HepG2 (cell line): ENCODE data around the gene VPREB3. TPM values are rescaled to one million over a fixed set of nuclear protein-coding genes. Genes with fewer than 3 reads are reported as not detected.

ENCODE experiments used
- ATAC-seq: fragments of 200-7000 bp; cut with Tn5 transposase; 3 replicates; pipeline ENCODE4 v1.9.1; 2020; ENCODE audit warnings: mild to moderate bottlenecking, moderate library complexity
- BruUV-seq: library from RNA; stranded (reverse); fragments of 400-500 nt; replicated peaks from 2 replicates; lab custom pipeline; 2021; lab: Mats Ljungman, UMichigan
- CTCF ChIA-PET: fragments of 300-600 bp; formaldehyde crosslinking; extraction: SDS; loops from one replicate; lab custom pipeline; 2021; ENCODE audit warnings: low total read pairs, inconsistent platforms, low intra/inter-chr PET ratio; lab: Yijun Ruan, JAX
- POLR2A ChIA-PET: fragments of 350-600 bp; sonication (Branson Sonifier 250); formaldehyde crosslinking; loops from one replicate; lab custom pipeline; 2020; ENCODE audit warnings: antibody characterized with exemption, inconsistent platforms; lab: Yijun Ruan, JAX
- DNase-seq: peaks from one replicate; pipeline ENCODE4 v3.0.0-alpha.2; 2015; ENCODE audit warnings: low spot score
- FAIRE-seq: peaks from 3 replicates; lab custom pipeline; 2011; peaks lifted over from hg19 to GRCh38; lab: Jason Lieb, UNC
- H2AFZ ChIP-seq: one replicate; pipeline ENCODE4 v1.6.1; 2011; ENCODE audit warnings: low read length, inconsistent platforms
- H3K27ac ChIP-seq: fragments of 300-600 bp; 3 replicates; pipeline ENCODE4 v1.8.0; 2011; ENCODE audit warnings: mixed run types, mild to moderate bottlenecking, mixed read lengths, low read length, inconsistent platforms; ENCODE audit not compliant: insufficient read depth; ENCODE audit errors: extremely low read length
- H3K27me3 ChIP-seq, 2 experiments: fragments of 200-600 bp in 1 of 2; 2 replicates in 1 of 2; 3 replicates in 1 of 2; pipeline versions ENCODE4 v1.6.0 to v1.8.0; 2011; ENCODE audit warnings: low read length in 2 of 2, mild to moderate bottlenecking in 2 of 2, moderate library complexity in 2 of 2, inconsistent platforms in 1 of 2; ENCODE audit not compliant: insufficient read depth in 2 of 2, control insufficient read depth in 1 of 2
- H3K36me3 ChIP-seq, 2 experiments: fragments of 200-600 bp in 1 of 2; replicated peaks in 1 of 2; 2 replicates in 1 of 2; 3 replicates in 1 of 2; pipeline versions ENCODE4 v1.5.1 to v1.8.0; 2011; ENCODE audit warnings: low read length in 2 of 2, inconsistent platforms in 1 of 2; ENCODE audit not compliant: insufficient read depth in 2 of 2, control insufficient read depth in 1 of 2
- H3K4me1 ChIP-seq: 2 replicates; pipeline ENCODE4 v1.5.1; 2012; ENCODE audit warnings: low read length, inconsistent platforms; ENCODE audit not compliant: insufficient read depth
- H3K4me2 ChIP-seq: 2 replicates; pipeline ENCODE4 v1.6.0; 2011; ENCODE audit warnings: low read depth, low read length, inconsistent platforms
- H3K4me3 ChIP-seq, 3 experiments: fragments of 200-600 bp in 1 of 3; sonication (generic), shearing (Covaris generic) in 1 of 3; replicated peaks in 1 of 3; 2 replicates each; pipeline ENCODE4 v1.5.1; 2011 to 2016; ENCODE audit warnings: low read length in 3 of 3, inconsistent platforms in 2 of 3, low read depth in 2 of 3, mild to moderate bottlenecking in 2 of 3, control low read depth in 1 of 3, mixed read lengths in 1 of 3; ENCODE audit not compliant: insufficient read depth in 1 of 3
- H3K79me2 ChIP-seq: one replicate; pipeline ENCODE4 v1.6.1; 2011; ENCODE audit warnings: low read length, inconsistent platforms; ENCODE audit not compliant: insufficient read depth
- H3K9ac ChIP-seq: 2 replicates; pipeline ENCODE4 v1.6.0; 2011; ENCODE audit warnings: mild to moderate bottlenecking, low read depth, low read length, inconsistent platforms; ENCODE audit not compliant: insufficient read depth
- H3K9me3 ChIP-seq: 2 replicates; pipeline ENCODE4 v1.5.1; 2012; ENCODE audit warnings: mild to moderate bottlenecking, low read length
- H4K20me1 ChIP-seq: 2 replicates; pipeline ENCODE4 v1.6.0; 2011; ENCODE audit warnings: inconsistent platforms, mild to moderate bottlenecking, low read length, moderate library complexity; ENCODE audit not compliant: insufficient read depth
- CBX5 ChIP-seq: sonication (generic); formaldehyde crosslinking; IDR thresholded peaks from 2 replicates; pipeline ENCODE4 v1.4.0; 2020; ENCODE audit warnings: missing genetic modification reagents, borderline replicate concordance
- GTF3A ChIP-seq: sonication (generic); formaldehyde crosslinking; conservative IDR thresholded peaks from 2 replicates; pipeline ENCODE4 v1.4.0; 2020; ENCODE audit warnings: mild to moderate bottlenecking, missing genetic modification reagents
- HES4 ChIP-seq: sonication (generic); formaldehyde crosslinking; IDR thresholded peaks from 2 replicates; pipeline ENCODE4 v1.9.0; 2021; ENCODE audit warnings: mild to moderate bottlenecking, missing genetic modification reagents, borderline replicate concordance
- MBNL3 ChIP-seq: fragments of 250-450 bp; sonication (Bioruptor Pico); conservative IDR thresholded peaks from 2 replicates; pipeline ENCODE4 v1.8.0; 2022; ENCODE audit warnings: mild to moderate bottlenecking, inconsistent platforms
- RBFOX2 ChIP-seq: fragments of 200-400 bp; formaldehyde crosslinking; IDR thresholded peaks from 2 replicates; pipeline ENCODE4 v1.6.1; 2017; ENCODE audit warnings: low read depth, mild to moderate bottlenecking, low read length
- SAFB2 ChIP-seq: sonication (generic); formaldehyde crosslinking; IDR thresholded peaks from 2 replicates; pipeline ENCODE4 v1.5.1; 2020; ENCODE audit warnings: missing genetic modification reagents, low read depth, mild to moderate bottlenecking, borderline replicate concordance
- SP4 ChIP-seq: sonication (generic); formaldehyde crosslinking; IDR thresholded peaks from 2 replicates; pipeline ENCODE4 v1.8.1; 2023; ENCODE audit warnings: mild to moderate bottlenecking, missing genetic modification reagents
- ZBTB38 ChIP-seq: sonication (generic); formaldehyde crosslinking; IDR thresholded peaks from 2 replicates; pipeline ENCODE4 v1.5.1; 2020; ENCODE audit warnings: mild to moderate bottlenecking, missing genetic modification reagents
- ZNF737 ChIP-seq: sonication (generic); formaldehyde crosslinking; IDR thresholded peaks from 2 replicates; pipeline ENCODE4 v1.5.0; 2020; ENCODE audit warnings: missing genetic modification reagents, mild to moderate bottlenecking, borderline replicate concordance
- ZNF782 ChIP-seq: sonication (generic); formaldehyde crosslinking; IDR thresholded peaks from 2 replicates; pipeline ENCODE4 v1.4.0; 2020; ENCODE audit warnings: missing genetic modification reagents, mild to moderate bottlenecking, borderline replicate concordance
- WGBS: methylation state at CpG from one replicate; pipeline ENCODE4 v1.1.6; 2017; ENCODE audit warnings: low lambda C conversion rate; 5-methylcytosine and 5-hydroxymethylcytosine counted together
- in situ Hi-C: cut with HindIII; loops from 2 replicates; pipeline ENCODE4 v1.10.0; 2017; ENCODE audit warnings: low pct_unique_long_range_greater_than_20kb; ENCODE audit not compliant: extremely low pct_ligation_motif_present
- intact Hi-C: fragments of 100-400 bp; cut with micrococcal nuclease; formaldehyde crosslinking; loops from one replicate; pipeline ENCODE4 v1.10.0; 2022; ENCODE audit not compliant: unreplicated experiment
- polyA plus RNA-seq, 8 experiments: library from polyadenylated mRNA; depleted of rRNA in 3 of 8; stranded (reverse) in 7 of 8; unstranded in 1 of 8; fragments of >200 nt; fragmentation: Illumina TruSeq in 4 of 8; extraction: Trizol in 4 of 8; gene quantifications; 2 replicates each; pipeline versions ENCODE4 v1.2.1 to v1.2.3, GENCODE V29; 2011 to 2016; ENCODE audit warnings: low read depth in 4 of 8, missing spikeins in 1 of 8, mixed read lengths in 1 of 8; ENCODE audit not compliant: insufficient read depth in 1 of 8
- total RNA-seq, 5 experiments: library from RNA; depleted of rRNA; stranded (reverse); fragments of >200 nt; fragmentation: Illumina TruSeq; extraction: Trizol; gene quantifications; 2 replicates each; pipeline ENCODE4 v1.2.3, GENCODE V29; 2016; ENCODE audit warnings: low read depth in 1 of 5
- TF ChIP-seq, protein P1 (sequence below): sonication (generic); formaldehyde crosslinking; IDR thresholded peaks from 2 replicates; pipeline ENCODE4 v1.4.0; 2020; ENCODE audit warnings: mild to moderate bottlenecking, missing genetic modification reagents
- TF ChIP-seq, protein P2 (sequence below): sonication (generic); formaldehyde crosslinking; IDR thresholded peaks from 2 replicates; pipeline ENCODE4 v1.8.1; 2023; ENCODE audit warnings: mild to moderate bottlenecking, missing genetic modification reagents
- TF ChIP-seq, protein P3 (sequence below): sonication (generic); formaldehyde crosslinking; IDR thresholded peaks from 2 replicates; pipeline ENCODE4 v1.9.0; 2021; ENCODE audit warnings: missing genetic modification reagents, mild to moderate bottlenecking, borderline replicate concordance
- TF ChIP-seq, protein P4 (sequence below): IDR thresholded peaks from 2 replicates; pipeline ENCODE4 v1.6.1; 2016; ENCODE audit warnings: mild to moderate bottlenecking, missing biosample characterization, missing genetic modification reagents

The VPREB3 gene
- total and polyA plus RNA-seq, 2 of the 13 experiments (the other 11 are each of a cell fraction or from before 2014, with no cell fraction given), result 0.22 TPM; not detected in 1

DNA sequence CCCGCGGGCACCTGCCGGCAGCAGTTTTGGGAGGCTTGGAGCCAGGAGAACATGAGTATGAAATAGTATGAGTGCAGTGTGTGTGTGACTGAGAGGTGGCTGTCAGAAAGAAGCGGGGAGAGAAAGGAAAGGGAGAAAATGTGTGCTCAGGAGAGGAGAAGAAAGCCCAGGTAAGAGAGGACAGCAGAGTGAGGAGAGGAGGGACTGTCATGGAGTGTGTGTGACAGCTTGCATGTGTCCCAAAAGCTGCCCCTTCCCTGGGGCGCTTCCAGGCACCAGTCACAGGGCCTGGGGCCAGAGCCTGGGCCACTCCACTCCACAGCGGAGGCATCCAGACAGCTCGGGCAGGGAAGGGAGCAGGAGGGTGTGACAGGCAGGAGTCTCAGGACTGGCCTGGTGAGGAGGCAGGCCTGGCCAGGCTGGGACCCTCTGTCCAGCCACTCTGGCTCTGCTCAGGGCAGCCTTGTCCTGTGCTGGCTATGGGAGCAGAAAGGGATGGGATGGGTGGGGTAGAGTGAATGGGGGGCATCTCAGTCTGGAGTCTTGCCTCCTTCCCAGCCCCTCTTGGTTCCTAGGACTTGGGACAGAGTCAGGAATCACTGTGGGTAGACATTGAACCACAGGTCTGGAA, 19.4 kb upstream of the VPREB3 start:
- Histone ChIP-seq H3K4me3 (peak overlapping the region; percentile 71 to 90 (median 75)), H4K20me1 (no peaks in the 10 kb centered on the region), H3K27ac (peak overlapping the region; percentile 75), H3K27me3 (no peaks in the 10 kb centered on the region; a peak in 1 of 5 replicates), H3K4me1 (peaks cover 82% of the 10 kb centered on the region), H3K9me3 (no peaks in the 10 kb centered on the region), H2AFZ (no peak overlapping the region), H3K79me2 (peaks cover 2% of the 10 kb centered on the region), H3K4me2 (peak overlapping the region; percentile 90), H3K9ac (peak overlapping the region; percentile 85), H3K36me3 (no peaks in the 10 kb centered on the region)
- DNase-seq (no peak), FAIRE-seq (no peak), ATAC-seq (peak; percentile 58)
- in situ Hi-C loops (no loop called here), intact Hi-C loops (loop anchor here (1.0 kb wide), 1 partner anchor 11 kb away; no protein-coding TSS in a partner anchor)
- ChIA-PET POLR2A (interaction anchor here (0.5 to 6.6 kb wide), 18 partner anchors 8 to 237 kb away, joined by 3 to 201 read pairs (median 7); partner anchors contain the start of genes C22orf15, CABIN1, MIF and SLC2A11), CTCF (no interaction called here)
- BruUV-seq, result TSS peak; percentile 65
- WGBS, result 2% methylated on average over 4 of the region's 7 CpGs
- 0 out of 2 replicates have a peak, but pooled peaks have one; percentile 11 for TF ChIP-seq CBX5 (CRISPR knock-in tag)
- TF ChIP-seq HES4 (CRISPR knock-in tag), result 0 out of 2 replicates have a peak, but pooled peaks have one; percentile 36
- TF ChIP-seq, protein P1, sequence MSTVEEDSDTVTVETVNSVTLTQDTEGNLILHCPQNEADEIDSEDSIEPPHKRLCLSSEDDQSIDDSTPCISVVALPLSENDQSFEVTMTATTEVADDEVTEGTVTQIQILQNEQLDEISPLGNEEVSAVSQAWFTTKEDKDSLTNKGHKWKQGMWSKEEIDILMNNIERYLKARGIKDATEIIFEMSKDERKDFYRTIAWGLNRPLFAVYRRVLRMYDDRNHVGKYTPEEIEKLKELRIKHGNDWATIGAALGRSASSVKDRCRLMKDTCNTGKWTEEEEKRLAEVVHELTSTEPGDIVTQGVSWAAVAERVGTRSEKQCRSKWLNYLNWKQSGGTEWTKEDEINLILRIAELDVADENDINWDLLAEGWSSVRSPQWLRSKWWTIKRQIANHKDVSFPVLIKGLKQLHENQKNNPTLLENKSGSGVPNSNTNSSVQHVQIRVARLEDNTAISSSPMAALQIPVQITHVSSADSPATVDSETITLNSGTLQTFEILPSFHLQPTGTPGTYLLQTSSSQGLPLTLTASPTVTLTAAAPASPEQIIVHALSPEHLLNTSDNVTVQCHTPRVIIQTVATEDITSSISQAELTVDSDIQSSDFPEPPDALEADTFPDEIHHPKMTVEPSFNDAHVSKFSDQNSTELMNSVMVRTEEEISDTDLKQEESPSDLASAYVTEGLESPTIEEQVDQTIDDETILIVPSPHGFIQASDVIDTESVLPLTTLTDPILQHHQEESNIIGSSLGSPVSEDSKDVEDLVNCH, result 0 out of 2 replicates have a peak, but pooled peaks have one; percentile 60
- TF ChIP-seq ZNF737 (CRISPR knock-in tag), result 0 out of 2 replicates have a peak, but pooled peaks have one; percentile 64
- TF ChIP-seq, protein P2, sequence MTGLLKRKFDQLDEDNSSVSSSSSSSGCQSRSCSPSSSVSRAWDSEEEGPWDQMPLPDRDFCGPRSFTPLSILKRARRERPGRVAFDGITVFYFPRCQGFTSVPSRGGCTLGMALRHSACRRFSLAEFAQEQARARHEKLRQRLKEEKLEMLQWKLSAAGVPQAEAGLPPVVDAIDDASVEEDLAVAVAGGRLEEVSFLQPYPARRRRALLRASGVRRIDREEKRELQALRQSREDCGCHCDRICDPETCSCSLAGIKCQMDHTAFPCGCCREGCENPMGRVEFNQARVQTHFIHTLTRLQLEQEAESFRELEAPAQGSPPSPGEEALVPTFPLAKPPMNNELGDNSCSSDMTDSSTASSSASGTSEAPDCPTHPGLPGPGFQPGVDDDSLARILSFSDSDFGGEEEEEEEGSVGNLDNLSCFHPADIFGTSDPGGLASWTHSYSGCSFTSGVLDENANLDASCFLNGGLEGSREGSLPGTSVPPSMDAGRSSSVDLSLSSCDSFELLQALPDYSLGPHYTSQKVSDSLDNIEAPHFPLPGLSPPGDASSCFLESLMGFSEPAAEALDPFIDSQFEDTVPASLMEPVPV (CRISPR knock-in tag), result 0 out of 2 replicates have a peak, but pooled peaks have one; percentile 6
- 0 out of 2 replicates have a peak, but pooled peaks have one; percentile 5 for TF ChIP-seq GTF3A (CRISPR knock-in tag)
- TF ChIP-seq SP4, result 0 out of 2 replicates have a peak, but pooled peaks have one; percentile 25
- TF ChIP-seq MBNL3 (CRISPR knock-in tag), result no peak
- TF ChIP-seq RBFOX2, result 0 out of 2 replicates have a peak, but pooled peaks have one; percentile 8
- TF ChIP-seq, protein P3, sequence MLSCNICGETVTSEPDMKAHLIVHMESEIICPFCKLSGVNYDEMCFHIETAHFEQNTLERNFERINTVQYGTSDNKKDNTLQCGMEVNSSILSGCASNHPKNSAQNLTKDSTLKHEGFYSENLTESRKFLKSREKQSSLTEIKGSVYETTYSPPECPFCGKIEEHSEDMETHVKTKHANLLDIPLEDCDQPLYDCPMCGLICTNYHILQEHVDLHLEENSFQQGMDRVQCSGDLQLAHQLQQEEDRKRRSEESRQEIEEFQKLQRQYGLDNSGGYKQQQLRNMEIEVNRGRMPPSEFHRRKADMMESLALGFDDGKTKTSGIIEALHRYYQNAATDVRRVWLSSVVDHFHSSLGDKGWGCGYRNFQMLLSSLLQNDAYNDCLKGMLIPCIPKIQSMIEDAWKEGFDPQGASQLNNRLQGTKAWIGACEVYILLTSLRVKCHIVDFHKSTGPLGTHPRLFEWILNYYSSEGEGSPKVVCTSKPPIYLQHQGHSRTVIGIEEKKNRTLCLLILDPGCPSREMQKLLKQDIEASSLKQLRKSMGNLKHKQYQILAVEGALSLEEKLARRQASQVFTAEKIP, result no peak
- peak; percentile 50; the same call in 1 of the 2 replicates for TF ChIP-seq SAFB2 (CRISPR knock-in tag)
- TF ChIP-seq ZNF782 (CRISPR knock-in tag), result 0 out of 2 replicates have a peak, but pooled peaks have one; percentile 7
- TF ChIP-seq, protein P4, sequence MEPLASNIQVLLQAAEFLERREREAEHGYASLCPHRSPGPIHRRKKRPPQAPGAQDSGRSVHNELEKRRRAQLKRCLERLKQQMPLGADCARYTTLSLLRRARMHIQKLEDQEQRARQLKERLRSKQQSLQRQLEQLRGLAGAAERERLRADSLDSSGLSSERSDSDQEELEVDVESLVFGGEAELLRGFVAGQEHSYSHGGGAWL, result 0 out of 2 replicates have a peak, but pooled peaks have one; percentile 7
- 0 out of 2 replicates have a peak, but pooled peaks have one; percentile 7 for TF ChIP-seq ZBTB38 (CRISPR knock-in tag)
